SK-N-SH (cell line): ENCODE data around the gene ACADS. TPM values are rescaled to one million over a fixed set of nuclear protein-coding genes. Genes with fewer than 3 reads are reported as not detected.

ENCODE experiments used
- CTCF ChIA-PET: fragments of 300-600, 350-600 bp; formaldehyde crosslinking; extraction: SDS; loops from one replicate; lab custom pipeline; 2021; lab: Yijun Ruan, JAX
- POLR2A ChIA-PET: fragments of 350-600 bp; sonication (Branson Sonifier 250); formaldehyde crosslinking; extraction: SDS; loops from one replicate; lab custom pipeline; 2020; ENCODE audit warnings: antibody characterized with exemption, inconsistent platforms; lab: Yijun Ruan, JAX
- DNase-seq: peaks from one replicate; pipeline ENCODE4 v3.0.0; 2012
- H2AFZ ChIP-seq: fragments of 200-600 bp; sonication (generic); 2 replicates; pipeline ENCODE4 v1.8.1; 2016; ENCODE audit warnings: antibody characterized with exemption, mild to moderate bottlenecking, low read depth
- H3F3A ChIP-seq: fragments of 200-600 bp; sonication (generic); replicated peaks from 2 replicates; pipeline ENCODE3; 2016; ENCODE audit warnings: antibody characterized with exemption, mild to moderate bottlenecking; ENCODE audit not compliant: insufficient read depth
- H3K27ac ChIP-seq, 2 experiments: fragments of 200-500 bp in 1 of 2; fragments of 200-600 bp in 1 of 2; sonication (Bioruptor generic) in 1 of 2; sonication (generic), shearing (Covaris generic) in 1 of 2; 2 replicates each; pipeline versions ENCODE4 v1.5.1 to v1.6.1; 2014 to 2016; ENCODE audit warnings: low read depth in 2 of 2, inconsistent platforms in 1 of 2, low read length in 1 of 2, mild to moderate bottlenecking in 1 of 2, mixed read lengths in 1 of 2
- H3K27me3 ChIP-seq: fragments of 200-600 bp; sonication (generic), shearing (Covaris generic); 2 replicates; pipeline ENCODE4 v1.6.1; 2016; ENCODE audit warnings: mixed run types; ENCODE audit not compliant: insufficient read depth
- H3K36me3 ChIP-seq, 2 experiments: fragments of 200-500 bp in 1 of 2; fragments of 200-600 bp in 1 of 2; sonication (Bioruptor generic) in 1 of 2; sonication (generic) in 1 of 2; replicated peaks in 1 of 2; 2 replicates each; pipeline versions ENCODE3 to v1.5.1; 2014 to 2016; ENCODE audit warnings: low read length in 1 of 2, mild to moderate bottlenecking in 1 of 2; ENCODE audit not compliant: insufficient read depth in 2 of 2, control insufficient read depth in 1 of 2
- H3K4me1 ChIP-seq, 2 experiments: fragments of 200-500 bp in 1 of 2; fragments of 200-600 bp in 1 of 2; sonication (Bioruptor generic) in 1 of 2; sonication (generic), shearing (Covaris generic) in 1 of 2; 2 replicates each; pipeline versions ENCODE4 v1.5.1 to v1.6.1; 2014 to 2016; ENCODE audit warnings: low read depth in 1 of 2, low read length in 1 of 2, mixed run types in 1 of 2; ENCODE audit not compliant: insufficient read depth in 2 of 2, control insufficient read depth in 1 of 2
- H3K4me2 ChIP-seq: fragments of 200-600 bp; sonication (generic), shearing (Covaris generic); 2 replicates; pipeline ENCODE4 v1.6.1; 2017; ENCODE audit warnings: mixed run types
- H3K4me3 ChIP-seq, 2 experiments: fragments of 200-500 bp in 1 of 2; fragments of 200-600 bp in 1 of 2; sonication (Bioruptor generic) in 1 of 2; sonication (generic), shearing (Covaris generic) in 1 of 2; 2 replicates each; pipeline versions ENCODE4 v1.5.1 to v1.8.1; 2014 to 2016; ENCODE audit warnings: low read depth in 2 of 2, inconsistent platforms in 1 of 2, low read length in 1 of 2, mild to moderate bottlenecking in 1 of 2, mixed read lengths in 1 of 2, moderate library complexity in 1 of 2
- H3K79me2 ChIP-seq: fragments of 200-600 bp; sonication (generic); 2 replicates; pipeline ENCODE4 v1.8.1; 2017; ENCODE audit warnings: mild to moderate bottlenecking; ENCODE audit not compliant: insufficient read depth
- H3K9ac ChIP-seq: fragments of 200-600 bp; sonication (generic); 2 replicates; pipeline ENCODE4 v1.6.1; 2017; ENCODE audit warnings: mixed run types
- H3K9me2 ChIP-seq: fragments of 200-600 bp; sonication (generic); 2 replicates; pipeline ENCODE4 v1.6.1; 2017; ENCODE audit warnings: mixed run types
- H3K9me3 ChIP-seq: fragments of 200-600 bp; sonication (generic); 2 replicates; pipeline ENCODE4 v1.6.1; 2017; ENCODE audit warnings: mixed run types, mild to moderate bottlenecking, moderate library complexity
- H4K20me1 ChIP-seq: fragments of 200-600 bp; sonication (generic); 2 replicates; pipeline ENCODE4 v1.6.1; 2017; ENCODE audit warnings: mild to moderate bottlenecking, mixed run types; ENCODE audit not compliant: insufficient read depth
- EP300 ChIP-seq, 2 experiments: IDR thresholded peaks; 2 replicates each; pipeline versions ENCODE4 v1.4.0 to v1.6.1; 2012; ENCODE audit warnings: borderline replicate concordance in 1 of 2, low read depth in 1 of 2, low read length in 1 of 2
- NRF1 ChIP-seq: IDR thresholded peaks from 2 replicates; pipeline ENCODE4 v1.6.1; 2012; ENCODE audit warnings: low read depth, mild to moderate bottlenecking, low read length
- RFX5 ChIP-seq: IDR thresholded peaks from 2 replicates; pipeline ENCODE4 v1.6.1; 2012; ENCODE audit warnings: mild to moderate bottlenecking, improper control_type of control experiment, low read length
- YY1 ChIP-seq: IDR thresholded peaks from 2 replicates; pipeline ENCODE4 v1.4.0; 2012; ENCODE audit warnings: low read depth, mild to moderate bottlenecking
- WGBS: methylation state at CpG from one replicate; pipeline ENCODE4 v1.1.6; 2017; ENCODE audit warnings: low lambda C conversion rate; 5-methylcytosine and 5-hydroxymethylcytosine counted together
- polyA plus RNA-seq, 3 experiments: library from polyadenylated mRNA; depleted of rRNA; stranded (reverse); fragments of >200 nt; gene quantifications; 2 replicates each; pipeline ENCODE4 v1.2.3, GENCODE V29; 2012
- TF ChIP-seq, protein P1 (sequence below): fragments of 150-350 bp; IDR thresholded peaks from 2 replicates; pipeline ENCODE4 v1.6.1; 2017; ENCODE audit warnings: antibody characterized with exemption, low read length, low read depth, borderline replicate concordance
- TF ChIP-seq, protein P2 (sequence below): IDR thresholded peaks from 2 replicates; pipeline ENCODE4 v1.4.0; 2012; ENCODE audit warnings: low read depth
- TF ChIP-seq, protein P3 (sequence below): IDR thresholded peaks from 2 replicates; pipeline ENCODE4 v1.4.0; 2012; ENCODE audit warnings: low read depth, borderline replicate concordance

The ACADS gene
- polyA plus RNA-seq, 1 of the 3 experiments (the other 2 are of a cell fraction) = 4.9 TPM

DNA sequence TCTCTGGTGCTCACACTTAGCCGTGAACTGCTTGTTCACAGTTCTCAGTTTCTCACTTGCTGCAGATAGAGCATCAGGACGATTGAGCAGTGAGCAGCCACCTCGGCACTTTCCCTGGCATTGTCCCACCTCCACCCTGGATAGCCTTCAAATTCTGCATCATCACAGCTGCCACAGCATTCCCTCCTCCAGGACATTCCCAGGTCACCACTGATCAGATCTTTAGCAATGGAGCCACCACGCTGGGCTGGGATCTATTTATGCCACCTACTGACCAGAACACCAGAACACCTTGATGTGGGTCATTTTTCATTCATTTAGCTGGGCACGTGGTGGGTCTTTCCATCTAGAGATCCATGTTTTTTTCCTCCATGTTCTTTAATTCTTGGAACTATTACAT, 23.6 kb downstream of the ACADS start:
- WGBS = 61% methylated on average over 5 of the region's 5 CpGs

DNA sequence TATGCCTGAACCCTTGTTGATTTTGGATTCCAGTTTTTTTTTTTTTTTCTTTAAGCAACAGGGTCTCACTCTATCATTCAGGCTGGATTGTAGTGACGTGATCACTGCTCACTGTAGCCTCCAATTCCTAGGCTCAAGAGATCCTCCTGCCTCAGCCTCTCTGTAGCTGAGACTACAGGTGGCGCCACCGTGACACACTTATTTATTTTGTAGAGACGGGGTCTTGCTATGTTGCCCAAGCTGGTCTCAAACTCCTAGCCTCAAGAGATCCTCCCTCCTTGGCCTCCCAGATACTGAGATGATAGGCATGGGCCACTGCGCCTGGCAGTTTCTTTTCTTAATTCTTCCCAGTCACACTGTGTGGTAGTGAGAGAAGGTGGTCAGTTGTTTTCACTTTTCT, 25.2 kb downstream of the ACADS start:
- Histone ChIP-seq H3K9me2 (no peaks in the 10 kb centered on the region), H2AFZ (no peak overlapping the region), H3K27me3 (no peaks in the 10 kb centered on the region), H3K9ac (no peak overlapping the region), H3K9me3 (0 out of 2 replicates have a peak, but pooled peaks cover 3% of the 10 kb centered on the region), H3K36me3 (no peaks in the 10 kb centered on the region), H4K20me1 (no peaks in the 10 kb centered on the region)
- POLR2A ChIA-PET = interaction anchor here (0.7 kb wide), 1 partner anchor 12 kb away, joined by 5 read pairs; no protein-coding TSS in a partner anchor
- CTCF ChIA-PET = no interaction called here
- TF ChIP-seq, protein P1, sequence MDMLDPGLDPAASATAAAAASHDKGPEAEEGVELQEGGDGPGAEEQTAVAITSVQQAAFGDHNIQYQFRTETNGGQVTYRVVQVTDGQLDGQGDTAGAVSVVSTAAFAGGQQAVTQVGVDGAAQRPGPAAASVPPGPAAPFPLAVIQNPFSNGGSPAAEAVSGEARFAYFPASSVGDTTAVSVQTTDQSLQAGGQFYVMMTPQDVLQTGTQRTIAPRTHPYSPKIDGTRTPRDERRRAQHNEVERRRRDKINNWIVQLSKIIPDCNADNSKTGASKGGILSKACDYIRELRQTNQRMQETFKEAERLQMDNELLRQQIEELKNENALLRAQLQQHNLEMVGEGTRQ = no peak
- TF ChIP-seq, all 33 proteins: peak for 0
- no peak for DNase-seq
- H3K79me2 ChIP-seq = no peaks in the 10 kb centered on the region
- 90% methylated on average over 5 of the region's 5 CpGs for WGBS
- no peak overlapping the region for H3K4me3 ChIP-seq
- no peaks in the 10 kb centered on the region for H3F3A ChIP-seq
- H3K27ac ChIP-seq = no peak overlapping the region
- H3K4me1 ChIP-seq = peaks cover 0 to 2% of the 10 kb centered on the region in 2 experiments; a peak in 1 of 4 replicates
- no peak overlapping the region for H3K4me2 ChIP-seq

More for the DNA sequence above, 23.6 kb downstream of the ACADS start:
- H3K9ac ChIP-seq = no peak overlapping the region
- no peaks in the 10 kb centered on the region for H3K9me2 ChIP-seq
- no peaks in the 10 kb centered on the region for H3F3A ChIP-seq
- H3K27me3 ChIP-seq = no peaks in the 10 kb centered on the region
- no peaks in the 10 kb centered on the region for H3K36me3 ChIP-seq
- no peak overlapping the region for H3K27ac ChIP-seq
- ChIA-PET POLR2A (interaction anchor here (0.7 kb wide), 1 partner anchor 180 kb away, joined by 3 read pairs; no protein-coding TSS in a partner anchor), CTCF (no interaction called here)
- H3K9me3 ChIP-seq = no peaks in the 10 kb centered on the region
- H3K79me2 ChIP-seq = no peaks in the 10 kb centered on the region
- H3K4me2 ChIP-seq = no peak overlapping the region
- no peak overlapping the region for H2AFZ ChIP-seq
- no peak for DNase-seq
- no peaks in the 10 kb centered on the region for H4K20me1 ChIP-seq
- no peak overlapping the region for H3K4me3 ChIP-seq
- H3K4me1 ChIP-seq = peaks cover 0 to 2% of the 10 kb centered on the region in 2 experiments; a peak in 1 of 4 replicates
- TF ChIP-seq RFX5 (no peak), NRF1 (no peak), EP300 (IDR thresholded peaks at IDR 0.05; ENCODE audit: borderline replicate concordance in 1 of 2, low read depth in 1 of 2, low read length in 1 of 2) (no peak), YY1 (no peak)
- TF ChIP-seq, protein P2, sequence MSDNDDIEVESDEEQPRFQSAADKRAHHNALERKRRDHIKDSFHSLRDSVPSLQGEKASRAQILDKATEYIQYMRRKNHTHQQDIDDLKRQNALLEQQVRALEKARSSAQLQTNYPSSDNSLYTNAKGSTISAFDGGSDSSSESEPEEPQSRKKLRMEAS = no peak
- TF ChIP-seq, protein P1 = no peak
- TF ChIP-seq, protein P3, sequence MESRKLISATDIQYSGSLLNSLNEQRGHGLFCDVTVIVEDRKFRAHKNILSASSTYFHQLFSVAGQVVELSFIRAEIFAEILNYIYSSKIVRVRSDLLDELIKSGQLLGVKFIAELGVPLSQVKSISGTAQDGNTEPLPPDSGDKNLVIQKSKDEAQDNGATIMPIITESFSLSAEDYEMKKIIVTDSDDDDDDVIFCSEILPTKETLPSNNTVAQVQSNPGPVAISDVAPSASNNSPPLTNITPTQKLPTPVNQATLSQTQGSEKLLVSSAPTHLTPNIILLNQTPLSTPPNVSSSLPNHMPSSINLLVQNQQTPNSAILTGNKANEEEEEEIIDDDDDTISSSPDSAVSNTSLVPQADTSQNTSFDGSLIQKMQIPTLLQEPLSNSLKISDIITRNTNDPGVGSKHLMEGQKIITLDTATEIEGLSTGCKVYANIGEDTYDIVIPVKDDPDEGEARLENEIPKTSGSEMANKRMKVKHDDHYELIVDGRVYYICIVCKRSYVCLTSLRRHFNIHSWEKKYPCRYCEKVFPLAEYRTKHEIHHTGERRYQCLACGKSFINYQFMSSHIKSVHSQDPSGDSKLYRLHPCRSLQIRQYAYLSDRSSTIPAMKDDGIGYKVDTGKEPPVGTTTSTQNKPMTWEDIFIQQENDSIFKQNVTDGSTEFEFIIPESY = no peak
- TF ChIP-seq, all 33 proteins: peak for 0
